AG10803 (cell line): ENCODE results near the gene ERC1.

Experiments used
- DNase-seq: peaks from one replicate; pipeline ENCODE4 v3.0.0; 2010; ENCODE audit warnings: low read depth
- H3K4me3 ChIP-seq: 2 replicates; pipeline ENCODE4 v1.5.1; 2011; ENCODE audit warnings: mild to moderate bottlenecking, low read length, control low read depth
- CTCF ChIP-seq: conservative IDR thresholded peaks from 2 replicates; pipeline ENCODE4 v1.5.1; 2011; ENCODE audit warnings: mild to moderate bottlenecking, low read length, control low read depth, inconsistent platforms

Gene ERC1

DNA sequence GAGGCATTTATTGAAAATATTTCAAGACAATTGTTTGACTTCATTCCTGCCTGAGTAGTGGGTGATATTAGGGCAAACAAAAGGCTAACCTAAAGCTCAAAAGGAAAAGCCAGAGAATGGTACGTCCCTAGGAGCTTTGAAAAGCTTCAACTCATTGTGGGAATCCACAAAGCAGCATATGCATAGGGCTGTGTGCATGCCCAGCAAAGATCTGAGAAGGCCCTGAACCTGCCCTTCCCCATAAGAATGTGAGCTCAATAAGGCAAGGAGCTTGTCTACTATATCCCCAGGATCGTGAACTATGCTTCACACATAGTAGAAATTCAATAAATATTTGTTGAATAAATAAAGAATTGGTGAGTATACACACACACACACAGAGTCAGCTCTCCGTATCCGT, 22.5 kb upstream of the ERC1 start:
- H3K4me3 ChIP-seq, result no peak overlapping the region
- no peak for TF ChIP-seq CTCF
- no peak for DNase-seq

DNA sequence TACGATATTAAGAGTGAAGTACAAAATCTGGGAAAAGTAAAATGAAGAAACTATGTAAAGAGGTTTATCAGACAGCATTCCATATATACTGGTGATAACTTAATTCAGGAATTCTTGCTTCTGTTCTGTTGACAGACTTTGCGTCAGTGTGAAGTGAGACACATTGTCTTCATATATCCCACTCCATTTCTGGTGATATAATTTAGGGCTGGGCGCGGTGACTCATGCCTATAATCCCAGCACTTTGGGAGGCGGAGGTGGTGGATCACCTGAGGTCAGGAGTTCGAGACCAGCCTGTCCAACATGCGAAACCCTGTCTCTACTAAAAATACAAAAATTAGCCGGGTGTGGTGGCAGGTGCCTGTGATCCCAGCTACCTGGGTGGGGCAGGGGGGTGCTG, 21.2 kb upstream of the ERC1 start:
- H3K4me3 ChIP-seq, result no peak overlapping the region
- TF ChIP-seq CTCF, result no peak
- no peak for DNase-seq

DNA sequence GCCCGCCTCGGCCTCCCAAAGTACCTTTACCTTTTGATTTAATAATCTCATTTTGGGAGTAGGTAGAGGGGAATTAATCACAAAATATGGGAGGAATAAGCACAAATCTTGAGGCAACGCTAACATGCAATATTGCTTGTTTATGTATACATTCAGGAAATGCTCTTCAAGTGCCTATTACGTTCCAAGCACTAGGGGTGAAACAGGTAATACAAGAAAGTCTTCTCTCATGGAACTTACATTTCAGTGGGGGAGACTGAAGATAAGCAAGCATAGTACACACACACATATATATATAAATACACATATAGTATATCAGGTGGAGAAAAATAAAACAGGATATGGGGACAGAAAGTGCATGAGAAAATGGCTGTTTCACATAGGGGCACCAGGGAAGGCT, 19.0 kb upstream of the ERC1 start:
- TF ChIP-seq CTCF, result no peak
- no peak for DNase-seq

GRCh38 chr12:974271-974862, 16.7 kb upstream of the ERC1 start:
- no peak for TF ChIP-seq CTCF
- no peak for DNase-seq
- no peak overlapping the region for H3K4me3 ChIP-seq

More for the DNA sequence above, 19.0 kb upstream of the ERC1 start:
- H3K4me3 ChIP-seq, result no peak overlapping the region

DNA sequence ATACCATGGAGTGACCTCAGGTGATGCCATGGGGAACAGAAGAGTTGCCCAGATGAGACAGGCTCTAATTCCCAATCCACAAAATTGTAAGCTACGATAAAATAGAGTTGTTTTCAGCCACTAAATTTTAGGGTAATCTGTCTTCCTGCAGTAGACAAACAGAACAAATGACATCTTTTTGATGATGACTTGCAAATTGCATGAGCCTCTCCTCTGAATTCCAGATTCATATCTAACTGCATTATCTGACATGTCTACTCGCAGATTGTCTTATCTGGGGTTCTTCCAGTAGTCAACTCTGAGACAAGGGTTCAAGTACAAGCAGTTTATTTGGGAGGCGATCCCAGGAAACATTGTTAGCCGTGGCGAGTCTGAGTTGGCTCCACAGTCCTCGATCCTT, 14.4 kb upstream of the ERC1 start:
- no peak overlapping the region for H3K4me3 ChIP-seq
- DNase-seq, result no peak
- TF ChIP-seq CTCF, result no peak

DNA sequence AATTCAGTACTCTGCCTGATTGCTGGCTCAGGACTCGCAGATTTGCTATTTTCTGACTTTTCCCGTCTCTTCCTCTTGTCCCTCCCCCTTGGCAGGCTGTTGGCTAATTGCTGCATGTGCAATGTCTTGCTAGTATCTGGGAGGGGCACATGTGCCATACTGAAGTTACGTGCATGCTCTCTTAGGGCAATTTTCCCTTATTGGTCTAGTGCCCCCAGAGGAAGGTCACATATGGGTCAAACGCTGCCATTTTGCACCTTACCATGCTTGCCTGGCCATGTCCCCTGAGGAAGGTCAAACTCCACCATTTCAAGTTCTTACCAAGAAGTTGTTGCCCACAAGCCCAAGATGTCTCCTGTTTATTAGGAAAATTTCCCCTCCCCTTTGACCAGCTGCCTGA, 13.9 kb upstream of the ERC1 start:
- DNase-seq, result no peak
- no peak for TF ChIP-seq CTCF
- H3K4me3 ChIP-seq, result no peak overlapping the region

DNA sequence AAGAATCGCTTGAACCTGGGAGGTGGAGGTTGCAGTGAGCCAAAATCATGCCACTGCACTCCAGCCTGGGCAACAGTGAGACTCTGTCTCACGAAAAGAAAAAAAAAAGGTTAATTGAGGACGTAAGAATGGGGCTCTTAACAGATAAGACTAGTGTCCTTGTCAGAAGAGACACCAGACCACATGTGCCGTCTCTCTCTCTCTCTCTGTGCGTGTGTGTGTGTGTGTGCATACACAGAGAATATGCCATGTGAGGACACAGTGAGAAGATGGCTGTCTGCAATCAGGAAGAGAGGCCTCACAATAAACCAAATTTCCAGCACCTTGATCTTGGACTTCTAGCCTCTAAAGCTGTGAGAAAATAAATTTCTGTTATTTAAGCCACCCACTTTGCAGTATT, 11.7 kb upstream of the ERC1 start:
- DNase-seq, result no peak
- no peak overlapping the region for H3K4me3 ChIP-seq
- TF ChIP-seq CTCF, result no peak
